B cell (primary cell): Measurements from ENCODE around the gene GDF7. TPM values are rescaled to one million over a fixed set of nuclear protein-coding genes. Genes with fewer than 3 reads are reported as not detected.

Experiments
- ATAC-seq: fragments of 200-7000 bp; cut with Tn5 transposase; one replicate; pipeline ENCODE4 v1.10.0; 2021; ENCODE audit warnings: low read depth, mild to moderate bottlenecking, moderate number of reproducible peaks, moderate library complexity
- CTCF ChIA-PET: fragments of 350-600 bp; sonication (Branson Sonifier 250); formaldehyde crosslinking; loops from one replicate; lab custom pipeline; 2021; ENCODE audit warnings: antibody characterized with exemption, inconsistent platforms; lab: Charles Lee
- POLR2A ChIA-PET: fragments of 350-600 bp; sonication (Branson Sonifier 250); formaldehyde crosslinking; loops from one replicate; lab custom pipeline; 2021; ENCODE audit warnings: antibody characterized with exemption; lab: Charles Lee
- DNase-seq: peaks from one replicate; pipeline ENCODE4 v3.0.0; 2013
- H2AFZ ChIP-seq: 2 replicates; pipeline ENCODE4 v1.6.1; 2012; ENCODE audit warnings: mild to moderate bottlenecking, low read depth, low read length; ENCODE audit not compliant: insufficient read depth, poor library complexity, severe bottlenecking
- H3K27ac ChIP-seq, 2 donors: 1 replicate in 1 of 2; 2 replicates in 1 of 2; pipeline ENCODE4 v1.5.1; 2012 to 2013; ENCODE audit warnings: low read length in 2 of 2, mild to moderate bottlenecking in 2 of 2, moderate library complexity in 1 of 2
- H3K27me3 ChIP-seq, 4 experiments: fragments of 200-600 bp in 1 of 4; sonication (generic) in 1 of 4; replicated peaks in 1 of 4; 1 replicate in 2 of 4; 2 replicates in 2 of 4; pipeline versions ENCODE4 v1.6.1 to v1.7.0; 2013 to 2016; ENCODE audit warnings: low read length in 3 of 4, mild to moderate bottlenecking in 2 of 4, mixed read lengths in 1 of 4, moderate library complexity in 1 of 4; ENCODE audit not compliant: insufficient read depth in 4 of 4, control insufficient read depth in 3 of 4; ENCODE audit errors: control extremely low read depth in 1 of 4
- H3K36me3 ChIP-seq, 2 experiments: replicated peaks in 1 of 2; 1 replicate in 1 of 2; 2 replicates in 1 of 2; pipeline versions ENCODE4 v1.6.1 to v1.7.1; 2013; ENCODE audit warnings: low read length in 1 of 2; ENCODE audit not compliant: insufficient read depth in 2 of 2, control insufficient read depth in 1 of 2; ENCODE audit errors: control extremely low read depth in 1 of 2, extremely low read depth in 1 of 2
- H3K4me1 ChIP-seq, 2 donors: fragments of 200-600 bp in 1 of 2; sonication (generic) in 1 of 2; 1 replicate in 1 of 2; 2 replicates in 1 of 2; pipeline versions ENCODE4 v1.5.1 to v1.6.1; 2013 to 2017; ENCODE audit warnings: low read length in 2 of 2; ENCODE audit not compliant: control insufficient read depth in 2 of 2, insufficient read depth in 2 of 2
- H3K4me2 ChIP-seq: replicated peaks from 2 replicates; pipeline ENCODE3; 2012; ENCODE audit warnings: mild to moderate bottlenecking, low read depth, low read length; ENCODE audit not compliant: poor library complexity, severe bottlenecking
- H3K4me3 ChIP-seq, 5 experiments: fragments of 200-600 bp in 1 of 5; sonication (generic) in 1 of 5; 1 replicate in 3 of 5; 2 replicates in 2 of 5; pipeline versions ENCODE4 v1.5.1 to v1.7.0; 2011 to 2016; ENCODE audit warnings: low read length in 4 of 5, mild to moderate bottlenecking in 4 of 5, low read depth in 2 of 5, control low read depth in 1 of 5, moderate library complexity in 1 of 5; ENCODE audit not compliant: insufficient read depth in 1 of 5; ENCODE audit errors: control extremely low read depth in 1 of 5, extremely low read depth in 1 of 5
- H3K79me2 ChIP-seq: fragments of 200-600 bp; sonication (generic); one replicate; pipeline ENCODE4 v1.6.0; 2016; ENCODE audit warnings: low read length; ENCODE audit not compliant: control insufficient read depth, insufficient read depth
- H3K9ac ChIP-seq: fragments of 200-600 bp; sonication (generic); 2 replicates; pipeline ENCODE4 v1.6.1; 2017; ENCODE audit warnings: mild to moderate bottlenecking, low read length, moderate library complexity
- H3K9me3 ChIP-seq, 3 donors: one replicate each; pipeline versions ENCODE4 v1.6.1 to v1.7.1; 2013; ENCODE audit warnings: low read length in 2 of 3; ENCODE audit not compliant: control insufficient read depth in 2 of 3, insufficient read depth in 1 of 3; ENCODE audit errors: control extremely low read depth in 1 of 3
- H4K20me1 ChIP-seq: 2 replicates; pipeline ENCODE4 v1.6.0; 2012; ENCODE audit warnings: mild to moderate bottlenecking, low read length; ENCODE audit not compliant: insufficient read depth, control insufficient read depth, poor library complexity, severe bottlenecking
- H3K27ac Mint-ChIP-seq: one replicate; pipeline ENCODE4 v1.8.0; 2021; ENCODE audit warnings: mixed read lengths
- H3K27me3 Mint-ChIP-seq: one replicate; pipeline ENCODE4 v1.8.0; 2021; ENCODE audit warnings: mixed read lengths
- H3K4me1 Mint-ChIP-seq: one replicate; pipeline ENCODE4 v1.8.0; 2021; ENCODE audit warnings: mixed read lengths
- H3K4me3 Mint-ChIP-seq: one replicate; pipeline ENCODE4 v1.8.0; 2021; ENCODE audit warnings: mixed read lengths
- H3K9me3 Mint-ChIP-seq: one replicate; pipeline ENCODE4 v1.8.0; 2022; ENCODE audit warnings: mixed read lengths; ENCODE audit not compliant: insufficient read depth
- EZH2 ChIP-seq: IDR thresholded peaks from 2 replicates; pipeline ENCODE4 v1.6.1; 2012; ENCODE audit warnings: borderline replicate concordance, low read depth, mild to moderate bottlenecking, moderate library complexity, low read length; ENCODE audit not compliant: insufficient read depth, poor library complexity, severe bottlenecking
- WGBS: methylation state at CpG from one replicate; pipeline ENCODE4 v1.1.5; 2013; ENCODE audit warnings: missing lambda C conversion rate; ENCODE audit not compliant: insufficient coverage; 5-methylcytosine and 5-hydroxymethylcytosine counted together
- intact Hi-C: fragments of 100-400 bp; cut with micrococcal nuclease; formaldehyde crosslinking; loops from one replicate; pipeline ENCODE4 v1.10.0; 2022
- polyA plus RNA-seq: library from polyadenylated mRNA; depleted of rRNA; stranded (reverse); fragments of >200 nt; gene quantifications from 2 replicates; pipeline ENCODE4 v1.2.3, GENCODE V29; 2012
- total RNA-seq, 2 donors: library from RNA; stranded (reverse); fragments of 120-200 nt in 1 of 2; gene quantifications; 1 replicate in 1 of 2; 2 replicates in 1 of 2; pipeline versions ENCODE4 v1.2.3 to v1.2.4, GENCODE V29; 2013 to 2022
- TF ChIP-seq, protein P1 (sequence below): fragments of 200-600 bp; IDR thresholded peaks from one replicate; pipeline ENCODE4 v1.8.0; 2022; ENCODE audit warnings: antibody characterized with exemption, mild to moderate bottlenecking

The GDF7 gene
- total and polyA plus RNA-seq, 2 donors (not counting 1 experiment from before 2014, with no cell fraction given) = 7.0 to 15.3 TPM

DNA sequence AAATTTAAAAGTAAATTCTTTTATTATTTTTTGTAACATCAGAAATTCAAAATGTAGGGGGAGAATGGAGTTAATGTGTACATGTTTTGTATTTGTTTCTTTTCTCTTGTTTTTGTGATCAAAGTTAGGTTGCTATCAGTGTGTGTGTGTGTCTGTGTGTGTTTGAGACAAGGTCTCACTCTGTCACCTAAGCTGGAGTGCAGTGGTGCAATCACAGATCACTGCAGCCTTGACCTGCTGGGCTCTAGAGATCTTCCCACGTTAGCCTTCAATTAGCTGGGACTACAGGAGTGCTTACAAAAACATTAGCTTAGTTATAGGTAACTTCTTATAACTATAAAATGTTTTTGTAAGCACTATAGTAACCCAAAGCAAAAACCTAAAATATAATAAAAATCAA lies 50.7 kb downstream of the GDF7 start:
- H3K27ac Mint-ChIP-seq = no peak overlapping the region
- Histone ChIP-seq H2AFZ (no peak overlapping the region), H3K27ac (no peak overlapping the region), H3K36me3 (peaks cover 0 to 7% of the 10 kb centered on the region in 2 experiments), H3K27me3 (no peaks in the 10 kb centered on the region), H4K20me1 (no peaks in the 10 kb centered on the region), H3K4me2 (no peak overlapping the region), H3K9ac (no peak overlapping the region), H3K4me3 (no peak overlapping the region), H3K79me2 (no peaks in the 10 kb centered on the region), H3K4me1 (no peaks in the 10 kb centered on the region), H3K9me3 (peaks cover 4 to 7% (median 4%) of the 10 kb centered on the region in 3 donors)
- H3K4me1 Mint-ChIP-seq = peaks cover 8% of the 10 kb centered on the region
- TF ChIP-seq, protein P1, sequence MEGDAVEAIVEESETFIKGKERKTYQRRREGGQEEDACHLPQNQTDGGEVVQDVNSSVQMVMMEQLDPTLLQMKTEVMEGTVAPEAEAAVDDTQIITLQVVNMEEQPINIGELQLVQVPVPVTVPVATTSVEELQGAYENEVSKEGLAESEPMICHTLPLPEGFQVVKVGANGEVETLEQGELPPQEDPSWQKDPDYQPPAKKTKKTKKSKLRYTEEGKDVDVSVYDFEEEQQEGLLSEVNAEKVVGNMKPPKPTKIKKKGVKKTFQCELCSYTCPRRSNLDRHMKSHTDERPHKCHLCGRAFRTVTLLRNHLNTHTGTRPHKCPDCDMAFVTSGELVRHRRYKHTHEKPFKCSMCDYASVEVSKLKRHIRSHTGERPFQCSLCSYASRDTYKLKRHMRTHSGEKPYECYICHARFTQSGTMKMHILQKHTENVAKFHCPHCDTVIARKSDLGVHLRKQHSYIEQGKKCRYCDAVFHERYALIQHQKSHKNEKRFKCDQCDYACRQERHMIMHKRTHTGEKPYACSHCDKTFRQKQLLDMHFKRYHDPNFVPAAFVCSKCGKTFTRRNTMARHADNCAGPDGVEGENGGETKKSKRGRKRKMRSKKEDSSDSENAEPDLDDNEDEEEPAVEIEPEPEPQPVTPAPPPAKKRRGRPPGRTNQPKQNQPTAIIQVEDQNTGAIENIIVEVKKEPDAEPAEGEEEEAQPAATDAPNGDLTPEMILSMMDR = no peak
- TF ChIP-seq EZH2 = no peak
- CTCF ChIA-PET = no interaction called here
- DNase-seq (no peak), ATAC-seq (no peak)
- intact Hi-C loops = no loop called here
- peaks cover 2% of the 10 kb centered on the region for H3K9me3 Mint-ChIP-seq
- WGBS = no CpG with 5 or more reads among the region's 1 CpG
- no peaks in the 10 kb centered on the region for H3K27me3 Mint-ChIP-seq
- H3K4me3 Mint-ChIP-seq = no peak overlapping the region
- POLR2A ChIA-PET = no interaction called here

- Mint-ChIP-seq H3K4me3 (no peak overlapping the region), H3K9me3 (peaks cover 2% of the 10 kb centered on the region), H3K27ac (no peak overlapping the region), H3K4me1 (no peaks in the 10 kb centered on the region), H3K27me3 (no peaks in the 10 kb centered on the region)
- peaks cover 3 to 6% (median 3%) of the 10 kb centered on the region in 3 donors for H3K9me3 ChIP-seq
- no peak overlapping the region for H3K4me3 ChIP-seq
- WGBS = no CpG with 5 or more reads among the region's 1 CpG
- no peak overlapping the region for H3K27ac ChIP-seq
- peaks cover 0 to 3% of the 10 kb centered on the region in 2 experiments for H3K36me3 ChIP-seq
- H2AFZ ChIP-seq = no peak overlapping the region
- no peaks in the 10 kb centered on the region for H3K4me1 ChIP-seq
- ChIA-PET POLR2A (no interaction called here), CTCF (interaction anchor here (0.8 kb wide), 1 partner anchor 240 kb away, joined by 3 read pairs; no protein-coding TSS in a partner anchor)
- no peaks in the 10 kb centered on the region for H3K27me3 ChIP-seq
- intact Hi-C loops = loop anchor here (2.0 kb wide), 1 partner anchor 240 kb away; no protein-coding TSS in a partner anchor
- ATAC-seq (no peak), DNase-seq (peak; percentile 10)
- H4K20me1 ChIP-seq = no peaks in the 10 kb centered on the region
- no peak overlapping the region for H3K9ac ChIP-seq
- TF ChIP-seq EZH2 = no peak
- TF ChIP-seq, protein P1 = peak; percentile 27
- no peak overlapping the region for H3K4me2 ChIP-seq
- no peaks in the 10 kb centered on the region for H3K79me2 ChIP-seq
These were observed 55.8 kb downstream of the GDF7 start for GRCh38 chr2:20722592-20723240.
